Measurements from ENCODE around the gene TBL3.

TBL3 gene

GRCh38 chr16:1984347-1985225 lies 12.7 kb downstream of the TBL3 start:
- no peak for DNase-seq

- no peak for DNase-seq
These were observed 13.8 kb downstream of the TBL3 start for GRCh38 chr16:1985466-1986150.

GRCh38 chr16:1987198-1987597 lies 15.3 kb downstream of the TBL3 start:
- DNase-seq = no peak

GRCh38 chr16:1989209-1990100 lies 17.6 kb downstream of the TBL3 start, which contains the start of gene SYNGR3:
SYNGR3 (plus strand) TSS chr16:1989970; CDS start chr16:1990103, 133 bp downstream.
- DNase-seq = no peak

GRCh38 chr16:1990101-1990350 lies 18.2 kb downstream of the TBL3 start:
- DNase-seq = no peak

GRCh38 chr16:1990351-1991134 lies 18.7 kb downstream of the TBL3 start:
- DNase-seq = no peak

- no peak for DNase-seq
These were observed 19.3 kb downstream of the TBL3 start for GRCh38 chr16:1991135-1991551.

GRCh38 chr16:1991588-1991947 lies 19.7 kb downstream of the TBL3 start:
- no peak for DNase-seq

GRCh38 chr16:1991948-1992703 lies 20.3 kb downstream of the TBL3 start:
- DNase-seq = no peak

- no peak for DNase-seq
These were observed 21.0 kb downstream of the TBL3 start for GRCh38 chr16:1992704-1993317.

GRCh38 chr16:1993731-1994131 lies 21.9 kb downstream of the TBL3 start:
- DNase-seq = no peak

- no peak for DNase-seq
These were observed 25.9 kb downstream of the TBL3 start for GRCh38 chr16:1997494-1998359.

- DNase-seq = no peak
These were observed 26.5 kb downstream of the TBL3 start for GRCh38 chr16:1998360-1998835.

- no peak for DNase-seq
These were observed 27.3 kb downstream of the TBL3 start for GRCh38 chr16:1998852-1999801.

- DNase-seq = no peak
These were observed 28.1 kb downstream of the TBL3 start for GRCh38 chr16:1999866-2000514.

GRCh38 chr16:2001035-2001434 lies 29.2 kb downstream of the TBL3 start:
- DNase-seq = no peak

- DNase-seq = no peak
These were observed 29.9 kb downstream of the TBL3 start for GRCh38 chr16:2001456-2002355.
